LNCaP clone FGC (cell line): ENCODE measurements around the gene TOP2A.

Experiments
- DNase-seq: peaks from one replicate; pipeline ENCODE4 v3.0.0-alpha.2; 2011; ENCODE audit warnings: low read depth
- H3K4me3 ChIP-seq: 2 replicates; pipeline ENCODE4 v1.5.1; 2011; ENCODE audit warnings: mild to moderate bottlenecking, low read depth, low read length, control low read depth
- CTCF ChIP-seq: IDR thresholded peaks from 2 replicates; pipeline ENCODE4 v1.5.1; 2012; ENCODE audit warnings: mild to moderate bottlenecking; ENCODE audit not compliant: control insufficient read depth, insufficient read depth; ENCODE audit errors: extremely low read depth

TOP2A gene

GRCh38 chr17:40427002-40427491 lies 9.4 kb upstream of the TOP2A start:
- H3K4me3 ChIP-seq: no peak overlapping the region
- no peak for TF ChIP-seq CTCF
- no peak for DNase-seq

GRCh38 chr17:40425741-40426140 lies 8.0 kb upstream of the TOP2A start:
- TF ChIP-seq CTCF: no peak
- no peak for DNase-seq
- H3K4me3 ChIP-seq: no peak overlapping the region

GRCh38 chr17:40422990-40423633 lies 5.4 kb upstream of the TOP2A start:
- TF ChIP-seq CTCF: peak; percentile 61
- no peak overlapping the region for H3K4me3 ChIP-seq
- DNase-seq: peak; percentile 84

GRCh38 chr17:40419559-40420331 lies 2.0 kb upstream of the TOP2A start:
- TF ChIP-seq CTCF: no peak
- DNase-seq: no peak
- no peak overlapping the region for H3K4me3 ChIP-seq

GRCh38 chr17:40418428-40418706 lies 671 bp upstream of the TOP2A start:
- no peak for DNase-seq
- no peak for TF ChIP-seq CTCF

GRCh38 chr17:40417258-40417608 lies 463 bp downstream of the TOP2A start:
- DNase-seq: no peak
- no peak for TF ChIP-seq CTCF
- peak overlapping the region; percentile 92 for H3K4me3 ChIP-seq

More at GRCh38 chr17:40418428-40418706, 671 bp upstream of the TOP2A start:
- peak overlapping the region; percentile 92 for H3K4me3 ChIP-seq

- TF ChIP-seq CTCF: no peak
- H3K4me3 ChIP-seq: peak overlapping the region; percentile 92
- DNase-seq: no peak
These were observed 1.0 kb downstream of the TOP2A start for GRCh38 chr17:40416671-40417070.
